Glomerular visceral epithelial cell (primary cell): Measurements from ENCODE around the gene EPB41L4A.
"Not testable (repeated sequence)": the region's sequence is repeated elsewhere in the genome, so short reads cannot be mapped to it uniquely, and the experiment has no call there.

Experiments
- DNase-seq: peaks from one replicate; pipeline ENCODE4 v3.0.0-alpha.2; 2016; ENCODE audit errors: extremely low spot score

EPB41L4A gene

GRCh38 chr5:112210430-112211005 lies 208.6 kb downstream of the EPB41L4A start:
- DNase-seq: peak; percentile 54

- DNase-seq: no peak
Measured at GRCh38 chr5:112208699-112209615, 210.1 kb downstream of the EPB41L4A start.

- DNase-seq: not testable (repeated sequence)
Measured at GRCh38 chr5:112208195-112208594, 210.9 kb downstream of the EPB41L4A start.

- no peak for DNase-seq
Measured at GRCh38 chr5:112205846-112206245, 213.2 kb downstream of the EPB41L4A start.

GRCh38 chr5:112203229-112203628 lies 215.8 kb downstream of the EPB41L4A start:
- DNase-seq: no peak

- DNase-seq: no peak
Measured at GRCh38 chr5:112202694-112203093, 216.4 kb downstream of the EPB41L4A start.

GRCh38 chr5:112201141-112201540 lies 217.9 kb downstream of the EPB41L4A start:
- DNase-seq: no peak

- DNase-seq: no peak
Measured at GRCh38 chr5:112200131-112200530, 218.9 kb downstream of the EPB41L4A start.

- peak; percentile 15 for DNase-seq
Measured at GRCh38 chr5:112196584-112196983, 222.5 kb downstream of the EPB41L4A start.

- DNase-seq: no peak
Measured at GRCh38 chr5:112195924-112196323, 223.2 kb downstream of the EPB41L4A start.

GRCh38 chr5:112192866-112193265 lies 226.2 kb downstream of the EPB41L4A start:
- no peak for DNase-seq

GRCh38 chr5:112192072-112192471 lies 227.0 kb downstream of the EPB41L4A start:
- DNase-seq: no peak

- no peak for DNase-seq
Measured at GRCh38 chr5:112189391-112189790, 229.7 kb downstream of the EPB41L4A start.

GRCh38 chr5:112186401-112186990 lies 232.6 kb downstream of the EPB41L4A start:
- peak; percentile 53 for DNase-seq

- DNase-seq: no peak
Measured at GRCh38 chr5:112183874-112184273, 235.2 kb downstream of the EPB41L4A start.

- peak; percentile 70 for DNase-seq
Measured at GRCh38 chr5:112183103-112183711, 235.9 kb downstream of the EPB41L4A start.

GRCh38 chr5:112179290-112179689 lies 239.8 kb downstream of the EPB41L4A start:
- DNase-seq: no peak

- DNase-seq: peak; percentile 68
Measured at GRCh38 chr5:112174959-112175594, 244.0 kb downstream of the EPB41L4A start.

GRCh38 chr5:112165897-112166737 lies 253.0 kb downstream of the EPB41L4A start:
- DNase-seq: no peak

- no peak for DNase-seq
Measured at GRCh38 chr5:112165399-112165798, 253.7 kb downstream of the EPB41L4A start.

GRCh38 chr5:112163435-112163834 lies 255.6 kb downstream of the EPB41L4A start:
- no peak for DNase-seq
